ENCODE measurements around the gene FSIP1.

- TF ChIP-seq POLR2A (IDR thresholded peaks at IDR 0.05) (no peak), POLR2AphosphoS5 (IDR thresholded peaks at IDR 0.05) (no peak)
Observed at GRCh38 chr15:39645138-39645975, 137.3 kb downstream of the FSIP1 start.
